ENCODE data around the gene TMEM74B.
A peak's percentile ranks its signal among the peaks of the same experiment; 100 is the strongest.

The TMEM74B gene

GRCh38 chr20:1204576-1204975 is 19.8 kb upstream of the TMEM74B start:
- no peak for DNase-seq

GRCh38 chr20:1204113-1204512 is 19.3 kb upstream of the TMEM74B start:
- DNase-seq = no peak

- no peak for DNase-seq
These were observed 18.8 kb upstream of the TMEM74B start for GRCh38 chr20:1203630-1204029.

GRCh38 chr20:1202762-1203504 is 18.2 kb upstream of the TMEM74B start, which contains the start of gene C20orf202:
TSS of gene C20orf202 (plus strand) at chr20:1203454. CDS start at chr20:1203586, 132 bp downstream.
- no peak for DNase-seq

- no peak for DNase-seq
These were observed 15.2 kb upstream of the TMEM74B start for GRCh38 chr20:1199964-1200363.

- no peak for DNase-seq
These were observed 14.6 kb upstream of the TMEM74B start for GRCh38 chr20:1199212-1199873.

- no peak for DNase-seq
These were observed 14.0 kb upstream of the TMEM74B start for GRCh38 chr20:1198751-1199150.

- DNase-seq = no peak
These were observed 13.0 kb upstream of the TMEM74B start for GRCh38 chr20:1197801-1198200.

GRCh38 chr20:1196634-1197033 is 11.9 kb upstream of the TMEM74B start:
- no peak for DNase-seq

GRCh38 chr20:1195226-1195625 is 10.4 kb upstream of the TMEM74B start:
- no peak for DNase-seq

GRCh38 chr20:1191299-1191698 is 6.5 kb upstream of the TMEM74B start:
- DNase-seq = no peak

- no peak for DNase-seq
These were observed 6.1 kb upstream of the TMEM74B start for GRCh38 chr20:1190847-1191246.

- DNase-seq = no peak
These were observed 5.0 kb upstream of the TMEM74B start for GRCh38 chr20:1189827-1190226.

- DNase-seq = no peak
These were observed 3.6 kb upstream of the TMEM74B start for GRCh38 chr20:1188347-1188746.

GRCh38 chr20:1187605-1188171 is 2.9 kb upstream of the TMEM74B start:
- no peak for DNase-seq

GRCh38 chr20:1186367-1186991 is 1.7 kb upstream of the TMEM74B start:
- no peak for DNase-seq

- DNase-seq = peak; percentile 73
These were observed 1.1 kb upstream of the TMEM74B start for GRCh38 chr20:1185790-1186334.

- DNase-seq = peak; percentile 27
These were observed 548 bp upstream of the TMEM74B start for GRCh38 chr20:1185316-1185741.

- no peak for DNase-seq
These were observed 532 bp downstream of the TMEM74B start for GRCh38 chr20:1184260-1184637.

- DNase-seq = no peak
These were observed 1.6 kb downstream of the TMEM74B start for GRCh38 chr20:1183153-1183552.

GRCh38 chr20:1182106-1182505 is 2.7 kb downstream of the TMEM74B start:
- DNase-seq = no peak

- no peak for DNase-seq
These were observed 3.8 kb downstream of the TMEM74B start for GRCh38 chr20:1180949-1181348.

- DNase-seq = no peak
These were observed 6.2 kb downstream of the TMEM74B start for GRCh38 chr20:1178623-1179022.
